22Rv1 (cell line): Measurements from ENCODE around the gene CGB2.
"Not testable (repeated sequence)": the region's sequence is repeated elsewhere in the genome, so short reads cannot be mapped to it uniquely, and the experiment has no call there.

Source experiments
- H3K27ac ChIP-seq: fragments of 450-650 bp; 2 replicates; pipeline ENCODE4 v1.5.1; 2017
- ZFX ChIP-seq: fragments of 450-650 bp; IDR thresholded peaks from 2 replicates; pipeline ENCODE4 v1.6.1; 2017; ENCODE audit warnings: antibody characterized with exemption, borderline replicate concordance
- TF ChIP-seq, protein P1 (sequence below): fragments of 450-650 bp; IDR thresholded peaks from 2 replicates; pipeline ENCODE4 v1.5.1; 2017; ENCODE audit warnings: mild to moderate bottlenecking

CGB2 gene

DNA sequence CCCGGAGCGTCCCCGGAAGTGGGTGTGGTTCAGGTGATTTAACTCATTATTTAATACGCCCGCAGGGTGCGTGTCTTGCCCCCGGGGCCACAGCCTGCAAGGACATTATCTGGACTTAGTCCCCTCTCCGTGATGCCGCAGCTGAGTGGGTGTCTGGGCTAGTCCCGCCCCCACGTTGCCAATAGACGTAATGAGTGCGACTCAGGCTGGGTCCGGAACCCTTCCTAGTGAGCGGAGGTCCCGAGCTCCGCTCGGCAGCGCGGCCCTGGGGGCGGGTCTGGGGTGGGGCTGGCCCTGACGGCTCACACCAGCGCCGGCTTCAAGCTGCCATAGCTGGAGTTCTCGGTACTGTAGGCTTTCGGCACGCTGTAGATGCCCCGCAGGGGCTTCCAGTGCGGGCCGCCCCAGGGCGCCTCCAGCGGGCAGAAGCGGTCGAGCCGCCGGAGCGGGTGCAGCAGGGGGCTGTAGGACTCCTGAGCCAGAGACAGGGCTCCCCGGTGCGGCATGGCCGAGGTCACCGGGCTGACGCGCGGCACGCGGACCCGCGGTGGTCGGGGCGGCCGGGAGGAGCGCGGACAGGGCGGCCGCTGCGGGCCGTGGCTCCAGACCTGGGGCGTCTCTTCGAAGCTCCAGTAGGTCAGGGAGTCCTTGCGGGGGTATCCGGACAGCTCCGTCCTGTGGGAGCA, 13.9 kb upstream of the CGB2 start:
- TF ChIP-seq ZFX: no peak
- TF ChIP-seq, protein P1, sequence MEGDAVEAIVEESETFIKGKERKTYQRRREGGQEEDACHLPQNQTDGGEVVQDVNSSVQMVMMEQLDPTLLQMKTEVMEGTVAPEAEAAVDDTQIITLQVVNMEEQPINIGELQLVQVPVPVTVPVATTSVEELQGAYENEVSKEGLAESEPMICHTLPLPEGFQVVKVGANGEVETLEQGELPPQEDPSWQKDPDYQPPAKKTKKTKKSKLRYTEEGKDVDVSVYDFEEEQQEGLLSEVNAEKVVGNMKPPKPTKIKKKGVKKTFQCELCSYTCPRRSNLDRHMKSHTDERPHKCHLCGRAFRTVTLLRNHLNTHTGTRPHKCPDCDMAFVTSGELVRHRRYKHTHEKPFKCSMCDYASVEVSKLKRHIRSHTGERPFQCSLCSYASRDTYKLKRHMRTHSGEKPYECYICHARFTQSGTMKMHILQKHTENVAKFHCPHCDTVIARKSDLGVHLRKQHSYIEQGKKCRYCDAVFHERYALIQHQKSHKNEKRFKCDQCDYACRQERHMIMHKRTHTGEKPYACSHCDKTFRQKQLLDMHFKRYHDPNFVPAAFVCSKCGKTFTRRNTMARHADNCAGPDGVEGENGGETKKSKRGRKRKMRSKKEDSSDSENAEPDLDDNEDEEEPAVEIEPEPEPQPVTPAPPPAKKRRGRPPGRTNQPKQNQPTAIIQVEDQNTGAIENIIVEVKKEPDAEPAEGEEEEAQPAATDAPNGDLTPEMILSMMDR: peak; percentile 80
- peak overlapping the region; percentile 87 for H3K27ac ChIP-seq

DNA sequence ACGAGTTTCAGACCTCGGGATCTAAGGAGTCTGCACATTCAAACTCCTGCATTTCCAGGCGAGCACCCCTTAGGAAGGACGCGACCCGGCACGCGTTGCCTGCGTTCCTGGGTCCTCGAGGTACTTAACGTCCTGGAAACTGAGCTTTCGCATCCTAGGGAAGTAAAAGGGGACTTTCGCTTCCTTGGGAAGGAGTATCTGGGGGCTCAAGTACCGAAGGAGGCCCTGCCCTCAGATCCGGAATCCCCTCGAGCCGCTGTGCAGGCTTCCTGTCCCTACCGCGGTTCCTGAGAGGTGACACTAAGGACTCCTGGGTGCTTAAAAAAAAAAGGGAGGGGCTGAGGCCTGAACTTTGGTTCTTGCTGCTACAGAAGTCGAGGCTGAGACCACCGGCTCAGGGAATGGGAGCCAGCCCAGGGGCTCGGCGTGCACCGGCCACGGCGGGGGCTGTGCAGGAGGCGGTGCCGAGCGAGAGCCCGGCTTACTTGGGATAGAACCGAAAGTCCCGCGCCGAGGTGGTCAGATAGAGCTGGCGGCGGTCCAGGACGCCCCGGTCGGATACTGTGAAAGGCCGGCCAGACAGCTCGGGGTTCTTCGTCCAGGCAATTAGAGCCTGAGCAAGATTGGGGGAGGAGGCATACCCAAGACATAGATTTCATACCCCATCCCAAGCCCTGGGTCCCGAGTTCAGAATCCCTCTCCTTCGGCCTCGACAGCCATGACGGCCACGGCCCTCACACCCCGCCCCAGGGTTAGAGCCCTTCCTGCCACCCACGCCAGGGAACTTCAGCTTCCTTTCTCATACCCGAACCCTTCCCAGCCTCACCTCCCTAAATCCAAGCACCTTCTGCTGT, 13.1 kb upstream of the CGB2 start:
- H3K27ac ChIP-seq: peak overlapping the region; percentile 87

DNA sequence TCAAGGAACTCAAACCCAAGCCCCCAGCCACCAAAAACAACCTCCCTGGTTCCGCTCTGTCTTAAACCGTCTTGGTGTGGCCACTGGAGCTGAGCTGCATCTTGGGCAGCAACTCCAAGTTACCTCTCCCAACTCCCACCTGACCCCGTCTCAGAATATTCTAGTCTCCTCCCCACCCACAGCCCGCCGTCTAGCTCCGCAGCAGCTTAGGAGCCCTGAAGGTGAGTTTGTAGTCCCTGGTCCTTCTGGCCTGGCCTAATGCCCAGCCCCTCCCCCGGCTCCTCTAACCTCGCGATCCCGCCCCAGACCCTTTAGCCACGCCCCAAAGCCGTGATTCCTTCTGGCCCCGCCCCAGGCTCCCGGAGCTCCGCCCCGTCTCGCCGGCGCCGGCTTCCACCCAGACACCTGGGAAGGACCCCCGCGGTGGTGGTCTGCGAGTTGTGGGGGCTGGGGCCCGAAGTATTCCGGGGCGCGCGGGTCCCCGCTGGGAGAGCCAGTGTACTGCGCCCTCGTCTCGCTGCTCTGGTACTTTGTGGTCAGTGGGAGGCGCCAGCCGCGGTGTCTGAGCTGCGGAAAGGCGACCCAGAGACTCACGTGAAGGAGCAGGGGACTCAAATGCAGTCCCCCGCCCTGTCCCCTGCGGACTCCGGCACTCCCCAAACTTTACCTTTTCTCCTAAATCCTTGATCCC, 12.3 kb upstream of the CGB2 start:
- TF ChIP-seq, protein P1: peak; percentile 45
- TF ChIP-seq ZFX: no peak

DNA sequence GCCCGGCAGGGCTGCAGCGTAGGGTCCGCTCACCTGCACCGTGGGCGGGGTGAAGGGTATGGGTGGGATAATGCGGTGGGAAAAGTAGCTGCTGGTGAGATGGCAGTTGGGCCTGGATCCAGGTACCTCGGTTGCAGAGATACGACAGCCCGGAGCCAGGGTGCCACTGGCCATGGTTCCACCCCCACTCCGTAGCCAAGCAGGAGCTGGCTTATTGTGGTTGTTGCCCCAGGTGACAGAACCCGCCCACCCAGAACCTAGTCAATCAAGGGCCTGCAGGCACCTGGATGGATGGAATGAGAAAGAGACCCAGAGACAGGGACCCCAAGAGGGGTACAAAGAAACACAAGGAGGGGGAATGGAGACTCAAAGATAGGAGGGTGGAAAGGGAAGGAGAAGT, 11.3 kb upstream of the CGB2 start:
- H3K27ac ChIP-seq: no peak overlapping the region
- TF ChIP-seq ZFX: no peak
- TF ChIP-seq, protein P1: no peak

More for the DNA sequence above, 12.3 kb upstream of the CGB2 start:
- H3K27ac ChIP-seq: peak overlapping the region; percentile 87

DNA sequence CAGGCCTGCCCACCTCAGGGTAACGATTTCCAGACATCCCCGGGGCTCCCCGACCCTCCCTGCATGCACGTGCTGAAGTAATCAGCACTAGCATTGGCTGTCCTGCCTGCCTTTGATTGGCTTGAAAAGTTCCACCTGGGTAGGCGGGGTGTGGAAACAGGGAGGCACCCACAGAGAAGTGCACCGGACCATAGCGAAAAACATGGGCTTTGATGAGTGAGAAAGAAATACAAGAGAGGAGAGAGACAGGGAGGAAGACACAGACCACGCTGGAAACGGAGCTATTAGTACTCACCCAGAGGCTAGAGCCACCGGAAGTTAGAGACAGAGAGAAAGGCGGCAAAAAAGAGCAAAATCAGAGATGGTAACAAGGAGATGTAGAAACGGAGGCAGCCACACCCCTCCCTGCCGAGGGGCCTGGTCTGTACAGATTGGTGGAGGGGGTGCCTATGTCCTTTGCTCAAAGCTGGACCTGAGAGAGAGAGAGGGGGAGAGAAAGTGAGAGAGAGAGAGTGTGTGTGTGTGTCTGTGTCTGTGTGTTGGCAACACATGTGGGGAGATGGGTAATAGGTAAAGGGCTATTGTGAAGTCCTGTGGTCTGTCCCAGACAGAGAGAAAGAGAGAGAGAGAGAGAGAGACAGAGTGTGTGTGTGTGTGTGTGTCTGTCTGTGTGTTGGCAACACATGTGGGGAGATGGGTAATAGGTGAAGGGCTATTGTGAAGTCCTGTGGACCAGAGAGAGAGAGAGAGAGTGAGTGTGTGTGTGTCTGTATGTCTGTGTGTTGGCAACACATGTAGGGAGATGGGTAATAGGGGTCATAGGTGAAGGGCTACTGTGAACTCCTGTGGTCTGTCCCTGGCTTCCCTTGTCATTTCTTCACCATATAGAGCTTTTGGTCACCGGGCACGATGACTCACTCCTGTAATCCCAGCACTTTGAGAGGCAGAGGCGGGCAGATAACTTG, 10.5 kb upstream of the CGB2 start:
- no peak overlapping the region for H3K27ac ChIP-seq
- TF ChIP-seq, protein P1: no peak
- no peak for TF ChIP-seq ZFX

DNA sequence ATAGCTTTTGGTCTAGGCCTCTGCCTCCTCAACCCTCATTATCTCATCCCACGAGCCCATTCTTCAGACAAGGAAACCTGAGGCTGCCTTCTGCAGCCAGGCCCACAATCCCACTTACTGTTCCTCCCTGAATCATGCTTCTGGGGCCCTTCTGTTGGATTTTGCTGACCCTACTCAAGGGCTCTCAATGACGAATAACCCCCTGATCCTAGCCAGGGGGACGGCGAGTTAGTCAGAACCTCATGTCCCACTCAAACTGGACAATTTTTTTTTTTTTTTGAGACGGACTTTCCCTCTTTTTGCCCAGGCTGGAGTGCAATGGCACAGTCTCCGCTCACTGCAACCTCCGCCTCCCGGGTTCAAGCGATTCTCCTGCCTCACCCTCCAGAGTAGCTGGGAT, 9.6 kb upstream of the CGB2 start:
- no peak overlapping the region for H3K27ac ChIP-seq
- TF ChIP-seq ZFX: no peak
- TF ChIP-seq, protein P1: no peak

DNA sequence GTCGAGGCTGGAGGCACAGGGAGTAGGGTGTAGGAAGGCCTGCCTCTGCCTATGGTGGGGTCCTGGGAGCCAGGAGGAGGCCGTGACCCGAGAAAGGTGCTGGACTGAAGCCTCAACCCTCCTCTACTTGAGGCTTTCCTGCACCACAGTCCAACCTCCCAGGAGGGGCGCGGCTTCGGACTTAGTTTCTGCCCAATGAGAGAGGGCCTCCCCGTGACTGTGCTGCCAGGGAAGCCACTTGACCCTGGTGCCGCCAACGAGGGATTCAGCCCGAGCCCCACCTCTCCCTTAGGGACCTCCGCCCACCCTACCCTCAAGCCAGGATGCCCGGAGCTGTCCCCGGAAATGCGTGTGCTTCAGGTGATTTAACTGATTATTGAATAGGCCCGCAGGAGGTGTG, 7.5 kb upstream of the CGB2 start, which contains the start of gene CGB3:
CGB3 (minus strand) TSS at position 101 of the 400 bp plus-strand sequence. CDS start 362 bp downstream, outside the sequence.
- H3K27ac ChIP-seq: not testable (repeated sequence)

DNA sequence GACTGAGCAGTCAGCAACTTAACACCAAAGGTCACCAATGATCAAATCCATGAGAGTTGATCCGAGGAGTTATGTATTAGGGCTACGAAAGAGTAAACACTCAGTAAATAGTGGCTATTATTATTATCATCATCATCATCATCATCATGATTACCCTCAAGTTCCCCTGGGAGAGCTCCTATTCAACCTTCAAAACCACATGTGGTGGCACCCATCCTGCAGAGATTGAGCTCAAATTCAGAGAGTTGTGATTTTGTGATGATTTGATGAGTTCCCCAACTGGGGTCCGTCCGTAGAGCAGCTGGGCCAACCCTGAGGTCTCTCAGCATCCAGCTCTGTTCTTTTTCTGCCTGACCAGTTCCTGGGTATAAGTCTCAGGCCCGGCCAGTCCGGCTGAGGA, 6.6 kb upstream of the CGB2 start:
- H3K27ac ChIP-seq: not testable (repeated sequence)

DNA sequence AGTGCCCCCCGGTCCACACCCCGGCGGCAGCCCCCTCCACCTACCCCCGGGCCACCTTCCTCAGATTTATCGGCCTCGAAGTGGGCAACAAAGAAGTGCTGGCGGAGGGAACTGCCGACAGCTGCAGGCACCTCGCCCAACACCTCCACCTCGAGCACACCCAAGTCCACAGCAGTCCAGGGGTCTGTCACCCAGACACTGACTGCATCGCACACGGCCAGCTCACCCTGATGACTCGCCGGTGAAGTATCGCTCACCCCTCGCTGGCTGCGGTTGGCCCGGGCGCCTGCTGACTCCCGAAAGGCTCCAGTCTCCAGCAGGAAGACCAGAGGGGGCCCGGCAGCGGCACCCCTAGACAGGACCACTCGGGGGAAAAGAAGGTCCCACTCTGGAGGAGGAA, 6.1 kb upstream of the CGB2 start:
- not testable (repeated sequence) for H3K27ac ChIP-seq

DNA sequence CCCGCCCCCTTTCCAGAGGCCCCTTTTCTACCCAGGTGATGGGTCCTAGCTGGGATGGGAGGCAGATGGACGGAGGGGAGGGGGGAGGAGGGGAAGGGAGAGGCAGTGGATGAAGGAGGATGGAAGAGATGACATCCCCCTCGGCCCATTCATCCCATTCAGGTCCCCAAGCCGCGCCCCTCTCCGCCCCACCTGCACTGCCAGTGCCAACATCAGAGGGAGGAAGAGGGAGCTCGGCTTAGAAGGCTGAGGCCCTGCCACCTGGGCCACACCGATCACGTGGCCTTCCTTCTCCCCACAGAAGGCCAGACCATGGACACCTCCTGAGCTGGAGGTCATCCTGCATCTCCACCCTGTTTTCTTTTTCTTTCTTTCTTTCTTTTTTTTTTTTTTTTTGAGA, 3.0 kb upstream of the CGB2 start:
- not testable (repeated sequence) for H3K27ac ChIP-seq

DNA sequence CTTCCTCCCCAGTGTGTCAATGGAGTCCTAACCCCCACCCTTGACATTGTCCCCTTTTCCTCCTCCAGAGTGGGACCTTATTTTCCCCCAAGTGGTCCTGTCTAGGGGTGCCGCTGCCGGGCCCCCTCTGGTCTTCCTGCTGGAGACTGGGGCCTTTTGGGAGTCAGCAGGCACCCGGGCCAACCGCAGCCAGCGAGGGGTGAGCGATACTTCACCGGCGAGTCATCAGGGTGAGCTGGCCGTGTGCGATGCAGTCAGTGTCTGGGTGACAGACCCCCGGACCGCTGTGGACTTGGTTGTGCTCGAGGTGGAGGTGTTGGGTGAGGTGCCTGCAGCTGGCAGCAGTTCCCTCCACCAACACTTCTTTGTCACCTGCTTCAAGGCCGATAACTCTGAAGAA, 1.9 kb upstream of the CGB2 start:
- not testable (repeated sequence) for H3K27ac ChIP-seq

DNA sequence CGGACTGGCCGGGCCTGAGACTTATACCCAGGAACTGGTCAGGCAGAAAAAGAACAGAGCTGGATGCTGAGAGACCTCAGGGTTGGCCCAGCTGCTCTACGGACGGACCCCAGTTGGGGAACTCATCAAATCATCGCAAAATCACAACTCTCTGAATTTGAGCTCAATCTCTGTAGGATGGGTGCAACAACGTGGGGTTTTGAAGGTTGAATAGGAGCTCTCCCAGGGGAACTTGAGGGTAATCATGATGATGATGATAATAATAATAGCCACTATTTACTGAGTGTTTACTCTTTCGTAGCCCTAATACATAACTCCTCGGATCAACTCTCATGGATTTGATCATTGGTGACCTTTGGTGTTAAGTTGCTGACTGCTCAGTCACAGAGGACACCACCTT, 1.4 kb upstream of the CGB2 start:
- H3K27ac ChIP-seq: not testable (repeated sequence)
